ENCODE data around the gene PEMT. TPM values are rescaled to one million over a fixed set of nuclear protein-coding genes. Genes with fewer than 3 reads are reported as not detected.

The PEMT gene
- total RNA-seq, 1 donor from 2014 or later: 31.1 TPM

DNA sequence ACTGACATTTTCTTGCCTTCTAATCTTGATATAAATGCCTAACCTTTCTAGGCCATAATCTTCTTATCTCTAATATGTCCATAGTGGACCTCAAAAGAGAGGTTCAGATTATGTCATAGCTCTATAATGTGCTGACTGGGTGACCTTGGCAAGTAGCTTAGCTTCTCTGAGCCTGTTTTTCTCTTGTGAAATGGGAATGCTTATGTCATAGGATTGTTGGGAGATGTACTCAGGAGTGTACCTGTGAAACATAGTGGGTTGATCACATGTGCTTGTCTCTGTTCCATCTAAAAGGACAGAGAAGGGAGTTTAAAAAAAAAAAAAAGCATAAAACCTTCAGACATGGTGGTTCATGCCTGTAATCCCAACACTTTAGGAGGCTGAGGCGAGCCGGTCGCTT is 112.3 kb downstream of the PEMT start:
- TF ChIP-seq, protein P1, sequence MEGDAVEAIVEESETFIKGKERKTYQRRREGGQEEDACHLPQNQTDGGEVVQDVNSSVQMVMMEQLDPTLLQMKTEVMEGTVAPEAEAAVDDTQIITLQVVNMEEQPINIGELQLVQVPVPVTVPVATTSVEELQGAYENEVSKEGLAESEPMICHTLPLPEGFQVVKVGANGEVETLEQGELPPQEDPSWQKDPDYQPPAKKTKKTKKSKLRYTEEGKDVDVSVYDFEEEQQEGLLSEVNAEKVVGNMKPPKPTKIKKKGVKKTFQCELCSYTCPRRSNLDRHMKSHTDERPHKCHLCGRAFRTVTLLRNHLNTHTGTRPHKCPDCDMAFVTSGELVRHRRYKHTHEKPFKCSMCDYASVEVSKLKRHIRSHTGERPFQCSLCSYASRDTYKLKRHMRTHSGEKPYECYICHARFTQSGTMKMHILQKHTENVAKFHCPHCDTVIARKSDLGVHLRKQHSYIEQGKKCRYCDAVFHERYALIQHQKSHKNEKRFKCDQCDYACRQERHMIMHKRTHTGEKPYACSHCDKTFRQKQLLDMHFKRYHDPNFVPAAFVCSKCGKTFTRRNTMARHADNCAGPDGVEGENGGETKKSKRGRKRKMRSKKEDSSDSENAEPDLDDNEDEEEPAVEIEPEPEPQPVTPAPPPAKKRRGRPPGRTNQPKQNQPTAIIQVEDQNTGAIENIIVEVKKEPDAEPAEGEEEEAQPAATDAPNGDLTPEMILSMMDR (IDR thresholded peaks at IDR 0.05): no peak
- no peak overlapping the region for H3K27ac Mint-ChIP-seq (ENCODE audit: unreplicated experiment)
- no peaks in the 10 kb centered on the region for H3K36me3 Mint-ChIP-seq (ENCODE audit: low read depth)
- no peak overlapping the region for H3K4me3 Mint-ChIP-seq (ENCODE audit: unreplicated experiment)
- no peak for DNase-seq (ENCODE audit: low spot score)
- peaks cover under 1% of the 10 kb centered on the region for H3K27me3 Mint-ChIP-seq (ENCODE audit: low read depth)
- H3K4me1 Mint-ChIP-seq (ENCODE audit: low read depth): peaks cover 30% of the 10 kb centered on the region
- no peaks in the 10 kb centered on the region for H3K9me3 Mint-ChIP-seq (ENCODE audit: low read depth)

DNA sequence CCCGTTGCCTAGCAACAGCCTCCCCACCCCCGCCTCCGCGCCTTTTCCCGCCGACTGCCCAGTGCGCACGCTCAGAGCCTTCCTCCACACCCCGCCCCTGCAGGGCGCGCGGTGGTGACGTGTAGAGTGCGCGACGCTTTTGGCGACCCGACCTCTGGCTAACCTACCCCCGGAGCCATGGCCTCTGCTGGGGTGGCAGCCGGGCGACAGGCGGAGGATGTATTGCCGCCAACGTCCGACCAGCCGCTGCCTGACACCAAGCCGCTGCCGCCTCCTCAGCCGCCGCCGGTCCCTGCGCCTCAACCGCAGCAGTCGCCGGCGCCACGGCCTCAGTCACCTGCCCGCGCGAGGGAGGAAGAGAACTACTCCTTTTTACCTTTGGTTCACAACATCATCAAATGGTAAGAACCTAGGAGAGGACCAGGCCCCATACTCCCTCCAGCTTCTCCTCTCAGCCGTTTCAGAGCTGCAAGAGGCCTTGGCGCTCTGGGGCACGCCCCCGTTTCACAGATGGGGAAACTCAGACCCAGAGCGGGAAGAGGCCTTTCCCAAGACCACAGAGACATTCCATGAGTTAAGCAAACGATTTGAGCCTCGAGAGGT is 114.5 kb downstream of the PEMT start, which contains the start of gene MED9:
Gene MED9, plus strand, starts transcription at position 136 of the 603 bp plus-strand sequence. Its CDS starts 42 bp downstream, at position 178.
- no peak for DNase-seq (ENCODE audit: low spot score)
- peak within 1 kb of the TSS; percentile 81 for H3K4me3 Mint-ChIP-seq (ENCODE audit: unreplicated experiment)
- H3K36me3 Mint-ChIP-seq (ENCODE audit: low read depth): no peaks in the 10 kb centered on the region
- H3K27me3 Mint-ChIP-seq (ENCODE audit: low read depth): peaks cover 20% of the 10 kb centered on the region
- H3K9me3 Mint-ChIP-seq (ENCODE audit: low read depth): no peaks in the 10 kb centered on the region
- peaks cover 25% of the 10 kb centered on the region for H3K4me1 Mint-ChIP-seq (ENCODE audit: low read depth)
- H3K27ac Mint-ChIP-seq (ENCODE audit: unreplicated experiment): peak within 1 kb of the TSS; percentile 75
- TF ChIP-seq, protein P1 (IDR thresholded peaks at IDR 0.05): no peak

DNA sequence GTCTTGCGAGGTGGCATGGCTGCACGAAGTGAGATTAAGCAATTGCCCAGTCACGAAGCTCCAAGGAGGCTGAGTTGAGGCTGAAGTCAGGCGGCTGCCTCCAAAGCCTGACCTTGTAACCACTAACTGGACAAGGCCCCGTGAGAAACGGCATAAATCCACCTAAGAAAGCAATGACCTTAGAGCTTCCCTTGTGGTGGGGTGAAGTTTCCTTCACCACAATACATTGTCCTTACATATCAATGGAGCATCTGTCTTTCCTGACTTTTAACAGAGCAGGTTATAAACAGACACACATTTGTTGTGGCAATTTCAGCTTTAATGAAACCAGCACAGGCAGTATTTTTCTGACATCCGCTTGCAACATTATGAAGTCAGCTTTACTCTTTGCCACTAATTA is 117.2 kb downstream of the PEMT start:
- peaks cover 33% of the 10 kb centered on the region for H3K27me3 Mint-ChIP-seq (ENCODE audit: low read depth)
- TF ChIP-seq, protein P1 (IDR thresholded peaks at IDR 0.05): no peak
- no peaks in the 10 kb centered on the region for H3K9me3 Mint-ChIP-seq (ENCODE audit: low read depth)
- peaks cover 2% of the 10 kb centered on the region for H3K36me3 Mint-ChIP-seq (ENCODE audit: low read depth)
- no peak overlapping the region for H3K4me3 Mint-ChIP-seq (ENCODE audit: unreplicated experiment)
- H3K4me1 Mint-ChIP-seq (ENCODE audit: low read depth): peaks cover 19% of the 10 kb centered on the region
- H3K27ac Mint-ChIP-seq (ENCODE audit: unreplicated experiment): no peak overlapping the region
- DNase-seq (ENCODE audit: low spot score): no peak

DNA sequence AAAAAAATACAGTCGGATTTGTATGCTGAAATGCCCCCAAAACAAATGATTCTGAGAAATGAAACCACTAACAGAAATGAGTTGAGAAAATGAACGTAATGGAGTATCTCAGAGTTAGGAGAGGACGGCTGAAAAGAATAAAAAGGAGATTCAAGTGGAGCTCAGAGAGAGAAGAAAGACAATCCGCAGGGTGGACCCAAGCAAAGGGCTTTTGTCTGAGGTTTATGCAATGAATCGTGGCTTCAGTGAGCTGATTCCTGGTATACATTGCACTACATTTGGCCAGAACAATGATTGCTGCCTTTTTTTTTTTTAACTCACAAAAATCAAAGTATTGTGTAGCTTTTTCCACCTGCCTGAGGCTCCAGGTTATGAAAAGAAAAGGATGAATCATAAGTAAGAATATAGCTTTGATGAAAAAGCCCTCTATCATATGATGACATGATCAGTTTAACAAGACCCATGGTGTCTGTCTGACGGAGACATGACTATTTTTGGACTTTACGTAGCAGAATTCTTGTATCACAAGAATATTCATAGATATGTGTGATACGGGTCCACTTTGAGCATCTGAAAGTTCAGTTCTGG is 119.1 kb downstream of the PEMT start:
- Mint-ChIP-seq H3K9me3 (ENCODE audit: low read depth) (no peaks in the 10 kb centered on the region), H3K27me3 (ENCODE audit: low read depth) (peaks cover 37% of the 10 kb centered on the region), H3K36me3 (ENCODE audit: low read depth) (peaks cover 2% of the 10 kb centered on the region), H3K27ac (ENCODE audit: unreplicated experiment) (no peak overlapping the region), H3K4me1 (ENCODE audit: low read depth) (peaks cover 4% of the 10 kb centered on the region), H3K4me3 (ENCODE audit: unreplicated experiment) (no peak overlapping the region)
- DNase-seq (ENCODE audit: low spot score): no peak
- TF ChIP-seq, protein P1 (IDR thresholded peaks at IDR 0.05): no peak

DNA sequence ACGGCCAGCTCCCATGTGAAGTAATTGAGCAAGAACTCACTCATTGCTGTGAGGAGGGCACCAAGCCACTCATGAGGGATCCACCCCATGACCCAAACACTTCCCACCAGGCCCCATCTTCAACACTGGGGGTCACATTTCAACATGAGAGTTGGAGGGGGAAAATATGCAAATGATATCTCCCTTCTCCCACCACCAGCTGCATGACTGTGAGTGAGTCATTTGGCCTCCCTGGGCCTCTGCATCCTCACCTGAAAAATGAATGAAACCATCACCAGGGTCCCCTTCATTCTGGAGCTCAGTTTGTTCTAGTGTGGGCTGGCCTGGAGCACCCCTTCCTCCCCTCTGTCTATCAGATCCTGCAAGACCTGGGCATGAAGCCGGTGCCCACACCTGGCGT is 121.5 kb downstream of the PEMT start:
- Mint-ChIP-seq H3K36me3 (ENCODE audit: low read depth) (peaks cover 2% of the 10 kb centered on the region), H3K27ac (ENCODE audit: unreplicated experiment) (no peak overlapping the region), H3K9me3 (ENCODE audit: low read depth) (no peaks in the 10 kb centered on the region), H3K4me3 (ENCODE audit: unreplicated experiment) (no peak overlapping the region), H3K27me3 (ENCODE audit: low read depth) (peaks cover 51% of the 10 kb centered on the region), H3K4me1 (ENCODE audit: low read depth) (no peaks in the 10 kb centered on the region)
- TF ChIP-seq, protein P1 (IDR thresholded peaks at IDR 0.05): no peak
- no peak for DNase-seq (ENCODE audit: low spot score)

Measured in chondrocyte (in vitro differentiated cells).